ENCODE data around the gene NFKBIE. TPM values are rescaled to one million over a fixed set of nuclear protein-coding genes. Genes with fewer than 3 reads are reported as not detected.
"Not testable (repeated sequence)": the region's sequence is repeated elsewhere in the genome, so short reads cannot be mapped to it uniquely, and the experiment has no call there.

NFKBIE gene
- total RNA-seq, 1 experiment from 2014 or later: 24.9 TPM

DNA sequence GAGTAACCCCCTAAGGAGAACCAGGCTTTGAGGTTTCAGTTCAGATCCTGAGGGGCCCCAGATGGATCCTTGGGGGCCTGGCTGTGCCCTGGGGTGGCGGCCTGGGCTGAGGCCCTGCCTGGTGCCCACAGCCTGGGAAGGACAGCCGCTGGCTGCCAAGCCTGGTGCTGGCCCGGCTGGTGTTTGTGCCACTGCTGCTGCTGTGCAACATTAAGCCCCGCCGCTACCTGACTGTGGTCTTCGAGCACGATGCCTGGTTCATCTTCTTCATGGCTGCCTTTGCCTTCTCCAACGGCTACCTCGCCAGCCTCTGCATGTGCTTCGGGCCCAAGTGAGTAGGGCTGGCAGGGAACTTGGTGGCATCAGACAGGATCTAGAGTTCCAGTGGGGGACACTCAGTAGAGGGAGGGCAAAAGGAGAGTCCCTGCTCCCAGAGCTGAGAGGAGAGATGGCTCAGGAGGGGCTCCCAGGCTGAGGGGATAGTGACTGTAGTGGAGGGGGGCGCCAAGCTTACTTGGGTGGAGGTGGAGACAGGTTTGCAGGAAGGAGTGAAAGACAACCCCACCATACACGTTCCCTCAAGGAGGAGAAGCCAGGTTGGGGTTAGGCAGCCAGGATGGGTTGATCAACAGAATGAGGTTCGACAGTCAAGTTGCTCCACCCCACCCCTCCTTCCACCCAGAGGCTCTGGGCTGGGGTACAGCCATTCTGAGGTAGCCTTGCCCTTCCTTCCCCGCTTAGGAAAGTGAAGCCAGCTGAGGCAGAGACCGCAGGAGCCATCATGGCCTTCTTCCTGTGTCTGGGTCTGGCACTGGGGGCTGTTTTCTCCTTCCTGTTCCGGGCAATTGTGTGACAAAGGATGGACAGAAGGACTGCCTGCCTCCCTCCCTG, 32.4 kb downstream of the NFKBIE start:
- Histone ChIP-seq H3K9me3 (ENCODE audit: control insufficient read depth, insufficient read depth, low read depth, low read length) (no peaks in the 10 kb centered on the region), H3K4me1 (ENCODE audit: control insufficient read depth, insufficient read depth, low read length) (peaks cover 60% of the 10 kb centered on the region), H3K27ac (ENCODE audit: low read length) (peak overlapping the region; percentile 92), H3K4me3 (ENCODE audit: low read depth in 2 of 2, low read length in 2 of 2) (no peak overlapping the region), H3K36me3 (ENCODE audit: control insufficient read depth, insufficient read depth, low read length) (peaks cover 7% of the 10 kb centered on the region), H3K27me3 (ENCODE audit: control insufficient read depth, insufficient read depth, low read length) (no peaks in the 10 kb centered on the region)
- TF ChIP-seq, protein P1, sequence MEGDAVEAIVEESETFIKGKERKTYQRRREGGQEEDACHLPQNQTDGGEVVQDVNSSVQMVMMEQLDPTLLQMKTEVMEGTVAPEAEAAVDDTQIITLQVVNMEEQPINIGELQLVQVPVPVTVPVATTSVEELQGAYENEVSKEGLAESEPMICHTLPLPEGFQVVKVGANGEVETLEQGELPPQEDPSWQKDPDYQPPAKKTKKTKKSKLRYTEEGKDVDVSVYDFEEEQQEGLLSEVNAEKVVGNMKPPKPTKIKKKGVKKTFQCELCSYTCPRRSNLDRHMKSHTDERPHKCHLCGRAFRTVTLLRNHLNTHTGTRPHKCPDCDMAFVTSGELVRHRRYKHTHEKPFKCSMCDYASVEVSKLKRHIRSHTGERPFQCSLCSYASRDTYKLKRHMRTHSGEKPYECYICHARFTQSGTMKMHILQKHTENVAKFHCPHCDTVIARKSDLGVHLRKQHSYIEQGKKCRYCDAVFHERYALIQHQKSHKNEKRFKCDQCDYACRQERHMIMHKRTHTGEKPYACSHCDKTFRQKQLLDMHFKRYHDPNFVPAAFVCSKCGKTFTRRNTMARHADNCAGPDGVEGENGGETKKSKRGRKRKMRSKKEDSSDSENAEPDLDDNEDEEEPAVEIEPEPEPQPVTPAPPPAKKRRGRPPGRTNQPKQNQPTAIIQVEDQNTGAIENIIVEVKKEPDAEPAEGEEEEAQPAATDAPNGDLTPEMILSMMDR (IDR thresholded peaks at IDR 0.05): no peak
- TF ChIP-seq, protein P2, sequence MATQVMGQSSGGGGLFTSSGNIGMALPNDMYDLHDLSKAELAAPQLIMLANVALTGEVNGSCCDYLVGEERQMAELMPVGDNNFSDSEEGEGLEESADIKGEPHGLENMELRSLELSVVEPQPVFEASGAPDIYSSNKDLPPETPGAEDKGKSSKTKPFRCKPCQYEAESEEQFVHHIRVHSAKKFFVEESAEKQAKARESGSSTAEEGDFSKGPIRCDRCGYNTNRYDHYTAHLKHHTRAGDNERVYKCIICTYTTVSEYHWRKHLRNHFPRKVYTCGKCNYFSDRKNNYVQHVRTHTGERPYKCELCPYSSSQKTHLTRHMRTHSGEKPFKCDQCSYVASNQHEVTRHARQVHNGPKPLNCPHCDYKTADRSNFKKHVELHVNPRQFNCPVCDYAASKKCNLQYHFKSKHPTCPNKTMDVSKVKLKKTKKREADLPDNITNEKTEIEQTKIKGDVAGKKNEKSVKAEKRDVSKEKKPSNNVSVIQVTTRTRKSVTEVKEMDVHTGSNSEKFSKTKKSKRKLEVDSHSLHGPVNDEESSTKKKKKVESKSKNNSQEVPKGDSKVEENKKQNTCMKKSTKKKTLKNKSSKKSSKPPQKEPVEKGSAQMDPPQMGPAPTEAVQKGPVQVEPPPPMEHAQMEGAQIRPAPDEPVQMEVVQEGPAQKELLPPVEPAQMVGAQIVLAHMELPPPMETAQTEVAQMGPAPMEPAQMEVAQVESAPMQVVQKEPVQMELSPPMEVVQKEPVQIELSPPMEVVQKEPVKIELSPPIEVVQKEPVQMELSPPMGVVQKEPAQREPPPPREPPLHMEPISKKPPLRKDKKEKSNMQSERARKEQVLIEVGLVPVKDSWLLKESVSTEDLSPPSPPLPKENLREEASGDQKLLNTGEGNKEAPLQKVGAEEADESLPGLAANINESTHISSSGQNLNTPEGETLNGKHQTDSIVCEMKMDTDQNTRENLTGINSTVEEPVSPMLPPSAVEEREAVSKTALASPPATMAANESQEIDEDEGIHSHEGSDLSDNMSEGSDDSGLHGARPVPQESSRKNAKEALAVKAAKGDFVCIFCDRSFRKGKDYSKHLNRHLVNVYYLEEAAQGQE (IDR thresholded peaks at IDR 0.05; ENCODE audit: insufficient read depth in 1 of 2, low read depth in 2 of 2, low read length in 1 of 2): no peak
- no peak for TF ChIP-seq POLR2AphosphoS5 (IDR thresholded peaks at IDR 0.05; ENCODE audit: low read depth, low read length)
- TF ChIP-seq SIN3A (IDR thresholded peaks at IDR 0.05; ENCODE audit: borderline replicate concordance, insufficient read depth, low read depth, low read length): no peak
- no peak for TF ChIP-seq TCF7L2 (IDR thresholded peaks at IDR 0.05; ENCODE audit: low read depth, low read length)
- in situ Hi-C loops (cut with HindIII; ENCODE audit: low pct_unique_long_range_greater_than_20kb, low sequenced_read_pairs): no loop called here
- ChIA-PET POLR2A (no interaction called here), CTCF (no interaction called here)
- no TSS peak for BruUV-seq (replicated peaks)
- ATAC-seq (no peak), DNase-seq (ENCODE audit: low read depth, low spot score) (no peak)
- intact Hi-C loops (cut with micrococcal nuclease; ENCODE audit: unreplicated experiment): loop anchor here (5.0 kb wide), 1 partner anchor 131 kb away; no protein-coding TSS in a partner anchor

DNA sequence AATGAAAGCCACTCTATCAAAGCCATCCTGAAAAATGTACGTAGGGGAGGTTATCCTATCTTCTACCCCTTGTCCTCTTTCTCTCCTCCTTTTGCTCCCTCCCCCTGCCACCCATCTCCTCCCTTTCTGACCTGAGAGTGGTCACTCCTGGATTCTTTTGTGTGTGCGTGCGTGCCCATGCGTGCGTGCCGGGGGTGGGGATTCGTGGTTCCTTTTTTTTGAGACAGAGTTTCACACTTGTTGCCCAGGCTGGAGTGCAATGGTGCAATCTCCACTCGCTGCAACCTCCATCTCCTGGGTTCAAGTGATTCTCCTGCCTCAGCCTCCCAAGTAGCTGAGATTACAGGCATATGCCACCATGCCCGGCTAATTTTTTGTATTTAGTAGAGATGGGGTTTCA, 33.9 kb downstream of the NFKBIE start:
- H3K27me3 ChIP-seq (ENCODE audit: control insufficient read depth, insufficient read depth, low read length); BruUV-seq (replicated peaks); CTCF ChIA-PET; ATAC-seq; in situ Hi-C loops (cut with HindIII; ENCODE audit: low pct_unique_long_range_greater_than_20kb, low sequenced_read_pairs); H3K27ac ChIP-seq (ENCODE audit: low read length); POLR2A ChIA-PET; H3K9me3 ChIP-seq (ENCODE audit: control insufficient read depth, insufficient read depth, low read depth, low read length); H3K4me3 ChIP-seq (ENCODE audit: low read depth in 2 of 2, low read length in 2 of 2); H3K36me3 ChIP-seq (ENCODE audit: control insufficient read depth, insufficient read depth, low read length); DNase-seq (ENCODE audit: low read depth, low spot score): not testable (repeated sequence)
- intact Hi-C loops (cut with micrococcal nuclease; ENCODE audit: unreplicated experiment): loop anchor here (5.0 kb wide), 1 partner anchor 129 kb away; no protein-coding TSS in a partner anchor
- peaks cover 65% of the 10 kb centered on the region for H3K4me1 ChIP-seq (ENCODE audit: control insufficient read depth, insufficient read depth, low read length)

Measured in Panc1 (cell line).